B cell (primary cell): ENCODE data around the gene TSPAN9. TPM values are rescaled to one million over a fixed set of nuclear protein-coding genes. Genes with fewer than 3 reads are reported as not detected.

Experiments
- ATAC-seq: fragments of 200-7000 bp; cut with Tn5 transposase; one replicate; pipeline ENCODE4 v1.10.0; 2021; ENCODE audit warnings: low read depth, mild to moderate bottlenecking, moderate number of reproducible peaks, moderate library complexity
- CTCF ChIA-PET: fragments of 350-600 bp; sonication (Branson Sonifier 250); formaldehyde crosslinking; loops from one replicate; lab custom pipeline; 2021; ENCODE audit warnings: antibody characterized with exemption, inconsistent platforms; lab: Charles Lee
- POLR2A ChIA-PET: fragments of 350-600 bp; sonication (Branson Sonifier 250); formaldehyde crosslinking; loops from one replicate; lab custom pipeline; 2021; ENCODE audit warnings: antibody characterized with exemption; lab: Charles Lee
- DNase-seq: peaks from one replicate; pipeline ENCODE4 v3.0.0; 2013
- H2AFZ ChIP-seq: 2 replicates; pipeline ENCODE4 v1.6.1; 2012; ENCODE audit warnings: mild to moderate bottlenecking, low read depth, low read length; ENCODE audit not compliant: insufficient read depth, poor library complexity, severe bottlenecking
- H3K27ac ChIP-seq, 2 donors: 1 replicate in 1 of 2; 2 replicates in 1 of 2; pipeline ENCODE4 v1.5.1; 2012 to 2013; ENCODE audit warnings: low read length in 2 of 2, mild to moderate bottlenecking in 2 of 2, moderate library complexity in 1 of 2
- H3K27me3 ChIP-seq, 4 experiments: fragments of 200-600 bp in 1 of 4; sonication (generic) in 1 of 4; replicated peaks in 1 of 4; 1 replicate in 2 of 4; 2 replicates in 2 of 4; pipeline versions ENCODE4 v1.6.1 to v1.7.0; 2013 to 2016; ENCODE audit warnings: low read length in 3 of 4, mild to moderate bottlenecking in 2 of 4, mixed read lengths in 1 of 4, moderate library complexity in 1 of 4; ENCODE audit not compliant: insufficient read depth in 4 of 4, control insufficient read depth in 3 of 4; ENCODE audit errors: control extremely low read depth in 1 of 4
- H3K36me3 ChIP-seq, 2 experiments: replicated peaks in 1 of 2; 1 replicate in 1 of 2; 2 replicates in 1 of 2; pipeline versions ENCODE4 v1.6.1 to v1.7.1; 2013; ENCODE audit warnings: low read length in 1 of 2; ENCODE audit not compliant: insufficient read depth in 2 of 2, control insufficient read depth in 1 of 2; ENCODE audit errors: control extremely low read depth in 1 of 2, extremely low read depth in 1 of 2
- H3K4me1 ChIP-seq, 2 donors: fragments of 200-600 bp in 1 of 2; sonication (generic) in 1 of 2; 1 replicate in 1 of 2; 2 replicates in 1 of 2; pipeline versions ENCODE4 v1.5.1 to v1.6.1; 2013 to 2017; ENCODE audit warnings: low read length in 2 of 2; ENCODE audit not compliant: control insufficient read depth in 2 of 2, insufficient read depth in 2 of 2
- H3K4me2 ChIP-seq: replicated peaks from 2 replicates; pipeline ENCODE3; 2012; ENCODE audit warnings: mild to moderate bottlenecking, low read depth, low read length; ENCODE audit not compliant: poor library complexity, severe bottlenecking
- H3K4me3 ChIP-seq, 5 experiments: fragments of 200-600 bp in 1 of 5; sonication (generic) in 1 of 5; 1 replicate in 3 of 5; 2 replicates in 2 of 5; pipeline versions ENCODE4 v1.5.1 to v1.7.0; 2011 to 2016; ENCODE audit warnings: low read length in 4 of 5, mild to moderate bottlenecking in 4 of 5, low read depth in 2 of 5, control low read depth in 1 of 5, moderate library complexity in 1 of 5; ENCODE audit not compliant: insufficient read depth in 1 of 5; ENCODE audit errors: control extremely low read depth in 1 of 5, extremely low read depth in 1 of 5
- H3K79me2 ChIP-seq: fragments of 200-600 bp; sonication (generic); one replicate; pipeline ENCODE4 v1.6.0; 2016; ENCODE audit warnings: low read length; ENCODE audit not compliant: control insufficient read depth, insufficient read depth
- H3K9ac ChIP-seq: fragments of 200-600 bp; sonication (generic); 2 replicates; pipeline ENCODE4 v1.6.1; 2017; ENCODE audit warnings: mild to moderate bottlenecking, low read length, moderate library complexity
- H3K9me3 ChIP-seq, 3 donors: one replicate each; pipeline versions ENCODE4 v1.6.1 to v1.7.1; 2013; ENCODE audit warnings: low read length in 2 of 3; ENCODE audit not compliant: control insufficient read depth in 2 of 3, insufficient read depth in 1 of 3; ENCODE audit errors: control extremely low read depth in 1 of 3
- H4K20me1 ChIP-seq: 2 replicates; pipeline ENCODE4 v1.6.0; 2012; ENCODE audit warnings: mild to moderate bottlenecking, low read length; ENCODE audit not compliant: insufficient read depth, control insufficient read depth, poor library complexity, severe bottlenecking
- H3K27ac Mint-ChIP-seq: one replicate; pipeline ENCODE4 v1.8.0; 2021; ENCODE audit warnings: mixed read lengths
- H3K27me3 Mint-ChIP-seq: one replicate; pipeline ENCODE4 v1.8.0; 2021; ENCODE audit warnings: mixed read lengths
- H3K4me1 Mint-ChIP-seq: one replicate; pipeline ENCODE4 v1.8.0; 2021; ENCODE audit warnings: mixed read lengths
- H3K4me3 Mint-ChIP-seq: one replicate; pipeline ENCODE4 v1.8.0; 2021; ENCODE audit warnings: mixed read lengths
- H3K9me3 Mint-ChIP-seq: one replicate; pipeline ENCODE4 v1.8.0; 2022; ENCODE audit warnings: mixed read lengths; ENCODE audit not compliant: insufficient read depth
- CTCF ChIP-seq: fragments of 200-600 bp; IDR thresholded peaks from one replicate; pipeline ENCODE4 v1.8.0; 2022; ENCODE audit warnings: antibody characterized with exemption, mild to moderate bottlenecking
- EZH2 ChIP-seq: IDR thresholded peaks from 2 replicates; pipeline ENCODE4 v1.6.1; 2012; ENCODE audit warnings: borderline replicate concordance, low read depth, mild to moderate bottlenecking, moderate library complexity, low read length; ENCODE audit not compliant: insufficient read depth, poor library complexity, severe bottlenecking
- WGBS: methylation state at CpG from one replicate; pipeline ENCODE4 v1.1.5; 2013; ENCODE audit warnings: missing lambda C conversion rate; ENCODE audit not compliant: insufficient coverage; 5-methylcytosine and 5-hydroxymethylcytosine counted together
- intact Hi-C: fragments of 100-400 bp; cut with micrococcal nuclease; formaldehyde crosslinking; loops from one replicate; pipeline ENCODE4 v1.10.0; 2022
- polyA plus RNA-seq: library from polyadenylated mRNA; depleted of rRNA; stranded (reverse); fragments of >200 nt; gene quantifications from 2 replicates; pipeline ENCODE4 v1.2.3, GENCODE V29; 2012
- total RNA-seq, 2 donors: library from RNA; stranded (reverse); fragments of 120-200 nt in 1 of 2; gene quantifications; 1 replicate in 1 of 2; 2 replicates in 1 of 2; pipeline versions ENCODE4 v1.2.3 to v1.2.4, GENCODE V29; 2013 to 2022

The TSPAN9 gene
- total and polyA plus RNA-seq, 2 donors (not counting 1 experiment from before 2014, with no cell fraction given) = 0.15 to 0.37 TPM

DNA sequence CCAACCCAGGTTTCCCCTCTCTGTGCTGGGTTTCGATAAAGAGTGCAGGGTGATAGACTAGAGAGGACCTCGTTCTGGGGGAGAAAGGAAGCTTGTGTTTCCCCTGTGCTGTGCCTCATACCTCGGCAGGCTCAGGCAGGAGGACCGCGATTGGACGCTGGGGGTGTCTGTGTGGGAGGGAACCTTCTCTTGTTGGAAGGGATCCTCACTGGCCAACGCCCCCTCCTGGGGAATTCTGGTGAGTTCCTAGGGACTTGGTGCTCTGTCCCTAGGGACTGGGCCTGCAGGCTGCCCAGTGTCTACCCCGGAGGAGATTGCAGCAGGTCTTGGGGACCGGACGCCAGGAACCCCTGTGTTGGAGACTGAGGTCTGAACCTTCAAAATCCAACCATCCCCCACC lies 256.4 kb downstream of the TSPAN9 start:
- no peaks in the 10 kb centered on the region for H3K36me3 ChIP-seq
- no peak overlapping the region for H3K27ac ChIP-seq
- no peak overlapping the region for H3K4me3 Mint-ChIP-seq
- TF ChIP-seq EZH2 (no peak), CTCF (no peak)
- H3K9me3 ChIP-seq = no peaks in the 10 kb centered on the region
- no peak overlapping the region for H3K4me2 ChIP-seq
- H2AFZ ChIP-seq = no peak overlapping the region
- H3K4me3 ChIP-seq = no peak overlapping the region
- H3K79me2 ChIP-seq = no peaks in the 10 kb centered on the region
- no peaks in the 10 kb centered on the region for H3K4me1 ChIP-seq
- 58% methylated on average over 10 of the region's 10 CpGs for WGBS
- ATAC-seq (no peak), DNase-seq (no peak)
- CTCF ChIA-PET = no interaction called here
- H4K20me1 ChIP-seq = no peaks in the 10 kb centered on the region
- H3K4me1 Mint-ChIP-seq = no peaks in the 10 kb centered on the region
- H3K9me3 Mint-ChIP-seq = no peaks in the 10 kb centered on the region
- POLR2A ChIA-PET = no interaction called here
- H3K27me3 ChIP-seq = peaks cover 0 to 5% (median 0%) of the 10 kb centered on the region in 4 experiments
- H3K9ac ChIP-seq = no peak overlapping the region
- H3K27me3 Mint-ChIP-seq = peaks cover 25% of the 10 kb centered on the region
- no peak overlapping the region for H3K27ac Mint-ChIP-seq
- intact Hi-C loops = no loop called here

GRCh38 chr12:3333991-3334391 lies 256.8 kb downstream of the TSPAN9 start:
- H3K79me2 ChIP-seq = no peaks in the 10 kb centered on the region
- H3K9me3 ChIP-seq = no peaks in the 10 kb centered on the region
- Mint-ChIP-seq H3K4me1 (no peaks in the 10 kb centered on the region), H3K27ac (no peak overlapping the region), H3K27me3 (peaks cover 28% of the 10 kb centered on the region), H3K9me3 (no peaks in the 10 kb centered on the region), H3K4me3 (no peak overlapping the region)
- TF ChIP-seq EZH2 (no peak), CTCF (no peak)
- H2AFZ ChIP-seq = no peak overlapping the region
- H4K20me1 ChIP-seq = no peaks in the 10 kb centered on the region
- WGBS = 88% methylated on average over 9 of the region's 9 CpGs
- H3K4me2 ChIP-seq = no peak overlapping the region
- H3K4me3 ChIP-seq = no peak overlapping the region
- no peaks in the 10 kb centered on the region for H3K4me1 ChIP-seq
- no peaks in the 10 kb centered on the region for H3K36me3 ChIP-seq
- ChIA-PET CTCF (no interaction called here), POLR2A (no interaction called here)
- no peak overlapping the region for H3K27ac ChIP-seq
- no peak overlapping the region for H3K9ac ChIP-seq
- peaks cover 0 to 5% (median 0%) of the 10 kb centered on the region in 4 experiments for H3K27me3 ChIP-seq
- ATAC-seq = no peak
- intact Hi-C loops = no loop called here
- DNase-seq = no peak
